GM18951 (cell line): ENCODE results near the gene ZFP64.
"Not testable (repeated sequence)": the region's sequence is repeated elsewhere in the genome, so short reads cannot be mapped to it uniquely, and the experiment has no call there.

Source experiments
- POLR2A ChIP-seq: IDR thresholded peaks from 4 replicates; pipeline ENCODE4 v1.6.1; 2011; ENCODE audit warnings: mild to moderate bottlenecking; ENCODE audit not compliant: insufficient read length, insufficient read depth; ENCODE audit errors: extremely low read depth
- in situ Hi-C: fragments of 300-500 bp; cut with MboI; formaldehyde crosslinking; loops from one replicate; pipeline ENCODE4 v1.12.0; 2022; ENCODE audit warnings: low sequenced_read_pairs, mixed read lengths, inconsistent platforms; ENCODE audit not compliant: unreplicated experiment

Gene ZFP64

DNA sequence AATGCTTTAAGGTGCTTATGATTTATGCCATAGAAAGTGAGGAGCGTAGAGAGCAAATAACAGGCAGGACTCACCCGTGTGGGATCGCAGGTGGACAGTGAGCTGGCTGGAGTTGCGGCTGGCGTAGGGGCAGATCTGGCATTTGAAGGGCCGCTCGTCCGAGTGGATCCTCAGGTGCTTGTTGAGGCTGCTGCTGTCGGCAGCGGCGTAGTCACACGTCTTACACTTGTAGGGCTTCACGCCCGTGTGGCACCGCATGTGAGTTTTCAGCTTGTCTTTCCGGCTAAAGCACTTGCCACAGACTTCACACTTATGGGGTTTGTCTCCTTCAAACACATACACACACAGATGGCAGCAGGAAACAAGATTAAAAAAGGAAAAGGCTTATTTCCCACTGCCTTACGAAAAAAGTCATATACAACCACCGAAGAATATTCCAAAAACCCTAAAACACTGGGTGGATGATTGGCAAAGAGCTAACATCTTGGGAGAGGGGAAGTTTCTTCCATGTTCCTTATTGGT, 31.5 kb downstream of the ZFP64 start:
- in situ Hi-C loops, result no loop called here
- no peak for TF ChIP-seq POLR2A

DNA sequence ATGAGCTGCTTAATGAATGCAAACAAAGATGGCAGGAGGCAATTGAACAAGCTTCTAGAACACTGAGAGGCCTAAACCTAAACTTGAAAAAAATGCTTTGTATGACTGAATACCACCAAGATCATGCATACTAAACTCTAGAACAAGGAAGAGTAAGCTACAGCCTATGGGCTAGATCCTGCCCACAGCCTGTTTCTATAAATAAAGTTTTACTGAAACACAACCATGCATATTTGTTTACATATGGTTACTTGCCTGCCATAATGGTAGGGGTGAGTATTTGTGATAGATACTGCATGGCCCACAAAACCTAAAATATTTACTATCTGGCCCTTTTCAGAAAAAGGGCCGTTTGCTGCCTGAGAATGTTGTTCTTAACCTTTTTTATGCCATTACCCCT, 37.0 kb downstream of the ZFP64 start:
- no peak for TF ChIP-seq POLR2A
- in situ Hi-C loops, result no loop called here

DNA sequence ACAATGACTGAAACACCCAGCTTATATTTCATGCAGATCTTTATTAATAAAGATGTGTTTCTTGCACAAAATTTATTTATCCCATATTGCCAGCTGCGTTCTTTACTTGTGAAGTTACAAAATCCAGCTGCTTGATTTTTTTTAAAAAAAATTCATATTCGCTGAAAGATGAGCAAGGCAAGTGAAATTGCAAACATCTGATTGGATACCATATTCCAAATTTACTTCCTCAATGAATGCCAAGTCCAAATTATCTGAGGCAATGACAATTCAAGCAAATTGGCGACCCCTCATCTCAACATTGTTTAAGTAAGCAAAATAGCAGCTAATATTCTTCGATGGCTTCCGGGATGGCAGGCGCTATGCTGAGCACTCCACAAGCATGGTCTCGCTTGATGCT, 37.7 kb downstream of the ZFP64 start:
- no peak for TF ChIP-seq POLR2A
- in situ Hi-C loops, result no loop called here

DNA sequence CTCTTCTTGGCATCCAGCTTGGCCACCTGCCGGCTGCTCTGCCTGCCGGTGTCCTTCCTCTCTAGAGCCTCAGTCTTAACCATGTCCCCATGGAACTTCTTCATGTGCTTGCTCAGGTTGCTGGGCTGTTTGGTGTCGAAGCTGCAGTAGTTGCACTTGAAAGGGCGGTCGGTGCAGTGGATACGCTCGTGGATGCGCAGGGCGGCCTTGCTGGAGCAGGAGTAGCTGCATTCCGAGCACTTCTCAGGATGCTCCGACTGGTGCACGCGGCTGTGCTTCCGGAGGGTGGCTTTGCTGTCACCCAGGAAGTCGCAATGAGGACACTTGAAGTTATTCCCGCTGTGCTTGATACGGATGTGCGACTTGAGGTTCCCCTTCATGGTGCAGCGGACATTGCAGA, 38.7 kb downstream of the ZFP64 start:
- no peak for TF ChIP-seq POLR2A
- in situ Hi-C loops, result no loop called here

DNA sequence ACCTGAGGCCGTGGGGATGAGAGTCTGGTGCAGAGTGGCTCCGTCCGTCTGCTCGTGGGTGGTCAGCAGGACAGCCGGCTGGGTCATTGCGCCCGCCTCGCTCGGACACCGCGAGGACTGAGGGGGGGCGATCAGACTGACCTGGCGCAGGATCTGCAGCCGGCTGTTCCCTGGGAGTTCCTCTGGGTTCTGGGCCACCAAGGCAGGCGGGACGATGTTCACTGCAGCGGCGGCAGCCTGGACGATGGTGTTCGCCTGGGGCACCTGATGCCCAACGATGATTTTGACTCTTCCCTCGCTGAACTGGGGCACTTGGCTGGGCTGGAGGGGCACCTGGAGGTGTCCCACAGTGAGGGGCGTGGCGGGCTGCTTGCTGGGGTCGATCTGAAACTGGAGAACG, 39.2 kb downstream of the ZFP64 start:
- TF ChIP-seq POLR2A, result no peak
- in situ Hi-C loops, result no loop called here

DNA sequence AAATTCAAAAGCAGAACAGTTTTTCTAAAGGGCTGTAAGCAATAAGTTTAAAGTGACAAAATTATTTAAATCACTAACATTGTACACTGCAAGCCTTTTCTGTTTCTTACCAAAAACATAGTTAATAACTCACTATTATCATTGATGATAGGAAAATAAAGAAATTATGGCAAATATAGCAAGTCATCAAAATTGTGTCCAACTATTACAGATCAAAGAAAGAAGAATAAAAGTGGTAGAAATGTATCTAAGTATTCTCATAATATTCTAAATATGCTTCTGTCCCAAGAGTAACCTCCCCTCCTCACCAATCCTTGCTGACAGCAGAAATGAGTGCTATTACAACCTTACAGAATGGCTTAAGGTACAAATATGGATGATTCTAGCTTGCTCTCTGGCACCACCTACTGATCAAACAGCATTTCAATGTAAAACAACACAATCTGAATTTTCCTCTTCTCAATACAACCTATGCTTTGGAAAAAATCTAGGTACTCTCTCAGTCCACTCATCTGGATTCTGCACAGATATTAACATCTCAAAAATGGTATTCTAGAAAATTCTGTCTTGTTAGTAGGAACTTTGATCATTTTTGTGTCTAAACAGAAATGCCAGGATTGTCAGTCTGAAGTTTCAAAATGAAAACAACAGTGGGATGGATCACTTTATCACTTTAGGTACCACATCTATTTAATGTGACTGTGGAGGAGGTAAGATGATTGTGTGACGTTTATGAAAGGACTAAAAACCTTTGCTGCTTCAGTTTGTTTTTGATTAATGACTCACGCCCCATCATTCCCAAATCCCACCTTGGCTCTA, 40.9 kb downstream of the ZFP64 start:
- in situ Hi-C loops, result no loop called here
- TF ChIP-seq POLR2A, result no peak

DNA sequence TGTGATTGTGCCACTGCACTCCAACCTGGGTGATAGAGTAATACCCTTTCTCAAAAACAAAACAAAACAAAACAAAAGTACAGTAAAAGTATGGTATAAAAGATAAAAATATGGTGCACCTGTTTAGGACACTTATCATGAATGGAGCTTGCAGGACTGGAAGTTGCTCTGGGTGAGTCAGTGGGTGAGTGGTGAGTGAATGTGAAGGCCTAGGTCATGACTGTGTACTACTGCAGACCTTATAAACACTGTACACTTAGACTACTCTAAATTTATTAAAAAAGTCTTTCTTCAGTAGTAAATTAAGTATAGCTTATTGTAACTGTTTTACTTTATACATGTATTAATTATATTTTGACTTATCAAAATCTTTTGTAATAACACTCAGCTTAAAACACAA, 46.0 kb downstream of the ZFP64 start:
- no peak for TF ChIP-seq POLR2A
- in situ Hi-C loops, result no loop called here

DNA sequence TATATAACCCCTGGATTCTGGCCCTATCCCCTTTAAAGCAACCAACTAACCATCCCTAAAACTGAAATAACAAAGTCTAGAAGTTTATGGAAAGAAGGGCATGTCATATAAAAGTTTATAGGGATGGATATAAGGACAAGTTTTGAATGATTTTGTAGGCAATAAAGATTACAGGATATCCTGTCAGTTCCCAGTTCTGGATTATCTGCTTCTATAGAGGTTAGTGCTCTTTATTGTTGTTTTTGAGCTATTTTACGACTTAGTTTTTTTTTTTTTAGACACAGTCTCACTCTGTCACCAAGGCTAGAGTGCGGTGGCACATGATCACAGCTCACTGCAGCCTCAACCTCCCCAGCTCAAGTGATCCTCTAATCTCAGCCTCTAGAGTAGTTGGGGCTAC, 48.3 kb downstream of the ZFP64 start:
- in situ Hi-C loops, result no loop called here
- TF ChIP-seq POLR2A, result no peak

DNA sequence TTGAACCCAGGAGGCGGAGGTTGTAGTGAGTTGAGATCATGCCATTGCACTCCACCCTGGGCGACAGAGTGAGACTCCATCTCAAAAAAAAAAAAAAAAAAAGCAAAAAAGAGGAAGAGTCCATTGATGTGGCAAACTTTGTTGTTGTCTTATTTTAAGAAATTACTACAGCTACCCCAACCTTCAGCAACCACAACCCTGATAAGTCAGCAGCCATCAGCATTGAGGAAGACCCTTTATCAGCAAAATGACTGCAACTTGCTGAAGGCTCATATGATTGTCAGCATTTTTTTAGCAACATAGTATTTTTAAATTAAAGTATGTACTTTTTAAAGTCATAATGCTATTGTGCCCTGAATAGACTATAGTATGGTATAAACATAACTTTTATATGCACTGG, 48.8 kb downstream of the ZFP64 start:
- in situ Hi-C loops, result no loop called here
- TF ChIP-seq POLR2A, result no peak

DNA sequence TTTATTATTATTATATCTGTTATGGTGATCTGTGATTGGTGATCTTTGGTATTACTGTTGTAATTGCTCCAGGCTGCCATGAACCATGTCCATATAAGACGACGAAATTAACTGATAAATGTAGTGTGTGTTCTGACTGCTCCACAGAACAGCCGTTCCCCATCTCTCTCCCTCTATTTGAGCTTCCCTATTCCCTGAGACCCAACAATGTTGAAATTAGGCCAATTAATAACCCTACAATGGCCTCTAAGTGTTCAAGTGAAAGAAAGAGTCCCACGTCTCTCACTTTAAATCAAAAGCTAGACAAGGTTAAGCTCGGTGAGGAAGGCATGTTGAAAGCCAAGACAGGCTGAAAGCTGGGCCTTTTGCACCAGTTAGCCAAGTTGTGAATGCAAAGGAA, 51.6 kb downstream of the ZFP64 start:
- TF ChIP-seq POLR2A, result no peak
- in situ Hi-C loops, result no loop called here

DNA sequence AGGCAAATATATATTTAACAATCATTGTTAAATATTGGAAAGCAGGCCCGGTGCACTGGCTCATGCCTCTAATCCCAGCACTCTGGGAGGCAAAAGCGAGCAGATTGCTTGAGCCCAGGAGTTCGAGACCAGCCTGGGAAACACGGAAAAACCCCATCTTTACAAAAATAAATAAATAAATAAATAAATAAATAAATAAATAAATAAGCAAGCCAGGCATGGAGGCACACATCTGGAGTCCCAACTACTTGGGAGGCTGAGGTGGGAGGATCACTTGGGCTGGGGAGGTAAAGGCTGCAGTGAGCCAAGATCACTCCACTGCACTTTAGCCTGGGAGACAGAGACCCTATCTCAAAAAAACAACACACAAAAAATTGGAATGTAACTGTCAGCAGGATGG, 53.7 kb downstream of the ZFP64 start:
- no peak for TF ChIP-seq POLR2A
- in situ Hi-C loops, result no loop called here

DNA sequence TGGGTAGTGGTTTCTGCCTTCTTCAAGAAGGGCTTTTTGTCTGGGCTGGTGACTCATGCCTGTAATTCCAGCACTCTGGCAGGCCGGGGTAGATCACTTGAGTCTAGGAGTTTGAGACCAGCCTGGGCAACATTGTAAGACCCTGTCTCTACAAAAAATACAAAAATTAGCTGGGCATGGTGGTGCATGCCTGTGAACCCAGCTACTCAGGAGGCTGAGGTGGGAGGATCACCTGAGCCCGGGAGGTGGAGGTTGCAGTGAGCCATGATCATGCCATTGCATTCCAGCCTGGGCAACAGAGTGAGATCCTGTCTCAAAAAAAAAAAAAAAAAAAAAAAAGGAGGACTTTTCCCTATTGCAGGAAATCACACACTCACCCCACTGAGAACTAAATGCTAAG, 57.9 kb downstream of the ZFP64 start:
- in situ Hi-C loops, result not testable (repeated sequence)

DNA sequence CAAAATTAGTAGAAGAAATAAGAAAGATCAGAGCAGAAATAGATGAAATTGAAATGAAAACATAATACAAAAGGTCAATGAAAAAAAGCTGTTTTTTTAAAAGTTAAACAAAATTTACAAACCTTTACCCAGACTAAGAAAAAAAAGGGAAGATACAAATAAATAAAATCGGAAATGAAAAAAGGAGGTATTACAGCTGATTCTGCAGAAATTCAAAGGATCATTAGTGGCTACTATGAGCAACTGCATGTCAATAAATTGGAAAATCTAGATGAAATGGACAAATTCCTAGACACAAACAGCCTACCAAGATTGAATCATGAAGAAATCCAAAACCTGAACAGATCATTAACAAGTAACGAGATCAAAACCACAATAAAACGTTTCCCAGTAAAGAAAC, 59.2 kb downstream of the ZFP64 start:
- TF ChIP-seq POLR2A, result no peak
- in situ Hi-C loops, result no loop called here

DNA sequence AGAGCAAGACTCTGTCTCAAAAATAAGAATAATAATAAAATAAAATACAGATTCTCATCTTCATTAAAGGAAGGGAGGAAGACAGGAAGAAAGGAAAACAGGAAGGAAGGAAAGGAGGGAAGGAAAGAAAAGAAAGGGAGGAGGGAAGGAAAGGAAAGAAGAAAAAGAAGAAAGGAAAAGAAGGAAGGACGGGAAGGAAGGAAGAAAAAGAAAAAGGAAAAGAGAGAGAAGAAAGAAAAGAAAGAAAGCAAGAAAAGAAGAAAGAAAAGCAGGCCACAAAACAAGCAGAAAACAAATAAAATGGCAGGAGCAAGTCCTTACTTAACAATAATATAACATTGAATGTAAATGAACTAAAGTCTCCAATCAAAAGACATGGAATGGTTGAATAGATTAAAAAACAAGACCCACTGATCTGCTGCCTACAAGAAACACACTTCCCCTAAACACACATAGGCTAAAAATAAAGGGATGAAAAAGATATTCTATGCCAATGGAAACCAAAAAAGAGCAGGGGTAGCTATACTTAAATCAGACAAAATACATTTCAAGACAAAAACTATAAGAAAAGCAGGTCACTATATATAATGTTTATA, 60.4 kb downstream of the ZFP64 start:
- TF ChIP-seq POLR2A, result no peak
- in situ Hi-C loops, result no loop called here

DNA sequence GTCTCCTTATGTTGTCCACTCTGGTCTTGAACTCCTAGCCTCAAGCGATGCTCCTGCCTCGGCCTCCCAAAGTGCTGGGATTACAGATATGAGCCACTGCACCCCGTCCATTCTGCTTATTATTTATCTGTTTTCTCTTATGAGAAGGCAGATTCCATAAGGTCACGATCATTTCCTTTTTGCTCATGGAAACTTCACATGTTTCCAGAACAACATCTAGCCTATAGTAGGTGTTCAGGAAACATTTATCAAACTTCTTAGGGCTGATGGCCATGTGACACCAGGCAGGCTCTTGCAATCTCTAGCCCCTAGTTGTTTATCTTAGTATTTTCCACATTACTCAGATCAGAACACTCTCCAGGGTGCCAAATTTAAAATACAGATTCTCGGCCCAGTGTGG, 61.2 kb downstream of the ZFP64 start:
- in situ Hi-C loops, result no loop called here
- TF ChIP-seq POLR2A, result no peak

DNA sequence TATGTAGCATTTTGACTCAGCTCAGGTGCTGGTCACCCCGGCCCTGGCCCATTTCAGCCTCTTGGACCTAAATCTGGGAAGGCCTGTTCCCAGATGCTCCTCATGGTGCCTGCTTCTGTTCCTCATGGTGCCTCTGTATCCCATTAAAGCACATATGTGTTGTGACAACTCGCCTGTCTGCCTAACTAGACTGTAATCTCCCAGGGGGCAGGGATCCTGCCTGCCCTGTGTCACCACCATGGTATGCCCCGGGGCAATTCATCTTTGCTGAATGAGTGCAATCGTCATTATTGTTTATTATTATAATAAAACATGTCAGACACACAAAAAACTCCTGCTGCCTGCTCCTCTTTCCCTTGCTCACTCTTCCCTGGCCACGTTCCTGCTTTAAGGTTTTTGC, 62.0 kb downstream of the ZFP64 start:
- TF ChIP-seq POLR2A, result no peak
- in situ Hi-C loops, result loop anchor here (10.0 kb wide), 1 partner anchor 255 kb away; no protein-coding TSS in a partner anchor
